Keratinocyte (primary cell): ENCODE data around the gene RNASE8. TPM values are rescaled to one million over a fixed set of nuclear protein-coding genes. Genes with fewer than 3 reads are reported as not detected.

Experiments
- DNase-seq: peaks from one replicate; pipeline ENCODE4 v3.0.0-alpha.2; 2011; ENCODE audit warnings: low read depth, missing footprints, low spot score
- FAIRE-seq: peaks from 2 replicates; lab custom pipeline; 2011; peaks lifted over from hg19 to GRCh38; lab: Jason Lieb, UNC
- H2AFZ ChIP-seq: 2 replicates; pipeline ENCODE4 v1.6.0; 2012; ENCODE audit warnings: low read length, control low read depth, inconsistent platforms; ENCODE audit not compliant: control insufficient read depth
- H3K27ac ChIP-seq: 2 replicates; pipeline ENCODE4 v1.5.1; 2011; ENCODE audit warnings: low read length; ENCODE audit not compliant: control insufficient read depth, insufficient read depth
- H3K27me3 ChIP-seq: 3 replicates; pipeline ENCODE4 v1.6.0; 2011; ENCODE audit warnings: low read length; ENCODE audit not compliant: control insufficient read depth, insufficient read depth; ENCODE audit errors: extremely low read depth
- H3K36me3 ChIP-seq, 2 experiments: 2 replicates in 1 of 2; 3 replicates in 1 of 2; pipeline ENCODE4 v1.5.1; 2011; ENCODE audit warnings: low read length in 2 of 2, mild to moderate bottlenecking in 1 of 2; ENCODE audit not compliant: control insufficient read depth in 2 of 2, insufficient read depth in 2 of 2; ENCODE audit errors: extremely low read depth in 1 of 2
- H3K4me1 ChIP-seq: 3 replicates; pipeline ENCODE4 v1.5.1; 2011; ENCODE audit warnings: low read length; ENCODE audit not compliant: control insufficient read depth, insufficient read depth; ENCODE audit errors: extremely low read depth
- H3K4me2 ChIP-seq: 3 replicates; pipeline ENCODE4 v1.6.0; 2011; ENCODE audit warnings: low read depth, low read length; ENCODE audit not compliant: control insufficient read depth, insufficient read depth; ENCODE audit errors: extremely low read depth
- H3K4me3 ChIP-seq, 3 experiments: fragments of 200-600 bp in 1 of 3; sonication (generic) in 1 of 3; 2 replicates in 2 of 3; 3 replicates in 1 of 3; pipeline ENCODE4 v1.5.1; 2011 to 2016; ENCODE audit warnings: low read length in 3 of 3, mild to moderate bottlenecking in 3 of 3, control low read depth in 2 of 3, inconsistent platforms in 1 of 3, low read depth in 1 of 3, mixed read lengths in 1 of 3, mixed run types in 1 of 3, moderate library complexity in 1 of 3; ENCODE audit not compliant: control insufficient read depth in 2 of 3, insufficient read depth in 2 of 3; ENCODE audit errors: extremely low read depth in 1 of 3
- H3K79me2 ChIP-seq: 2 replicates; pipeline ENCODE4 v1.6.0; 2012; ENCODE audit warnings: low read length; ENCODE audit not compliant: control insufficient read depth, insufficient read depth
- H3K9ac ChIP-seq: 3 replicates; pipeline ENCODE4 v1.6.0; 2011; ENCODE audit warnings: low read length; ENCODE audit not compliant: control insufficient read depth, insufficient read depth; ENCODE audit errors: extremely low read depth
- H3K9me1 ChIP-seq: 3 replicates; pipeline ENCODE4 v1.6.0; 2011; ENCODE audit warnings: low read length; ENCODE audit not compliant: control insufficient read depth, insufficient read depth; ENCODE audit errors: extremely low read depth
- H3K9me3 ChIP-seq: 2 replicates; pipeline ENCODE4 v1.5.1; 2012; ENCODE audit warnings: low read depth, low read length; ENCODE audit not compliant: control insufficient read depth
- H4K20me1 ChIP-seq: 3 replicates; pipeline ENCODE4 v1.6.0; 2011; ENCODE audit warnings: low read length; ENCODE audit not compliant: control insufficient read depth, insufficient read depth; ENCODE audit errors: extremely low read depth
- CTCF ChIP-seq, 3 experiments: IDR thresholded peaks in 1 of 3; conservative IDR thresholded peaks in 1 of 3; optimal IDR thresholded peaks in 1 of 3; 2 replicates in 2 of 3; 3 replicates in 1 of 3; pipeline versions ENCODE3 to v1.5.1; 2011; ENCODE audit warnings: low read length in 3 of 3, mild to moderate bottlenecking in 3 of 3, moderate library complexity in 2 of 3, control low read depth in 1 of 3, inconsistent platforms in 1 of 3; ENCODE audit not compliant: insufficient read depth in 2 of 3; ENCODE audit errors: extremely low read depth in 1 of 3
- EZH2 ChIP-seq: IDR thresholded peaks from one replicate; pipeline ENCODE4 v1.6.1; 2012; ENCODE audit warnings: inconsistent platforms, mild to moderate bottlenecking, low read length, moderate library complexity
- dilution Hi-C: fragments of 300-500 bp; cut with MboI; formaldehyde crosslinking; loops from one replicate; pipeline ENCODE4 v1.7.0; 2020; ENCODE audit warnings: low sequenced_read_pairs; ENCODE audit not compliant: extremely low pct_ligation_motif_present
- polyA plus RNA-seq, 5 experiments: library from polyadenylated mRNA; depleted of rRNA in 3 of 5; stranded (reverse) in 3 of 5; stranded (forward) in 1 of 5; unstranded in 1 of 5; fragments of >200 nt; gene quantifications; 1 replicate in 1 of 5; 2 replicates in 3 of 5; 3 replicates in 1 of 5; pipeline versions ENCODE4 v1.2.1 to v1.2.3, GENCODE V29; 2011 to 2012; ENCODE audit warnings: missing spikeins in 2 of 5, low read depth in 1 of 5, low replicate concordance in 1 of 5

RNASE8 gene
- polyA plus RNA-seq, 1 donor (not counting 4 experiments of a cell fraction or from before 2014, with no cell fraction given), result not detected

- no peak for FAIRE-seq
- no peaks in the 10 kb centered on the region for H3K4me1 ChIP-seq
- no peak for DNase-seq
- H2AFZ ChIP-seq, result no peak within 1 kb of the TSS
- dilution Hi-C loops, result no loop called here
- no peaks in the 10 kb centered on the region for H3K36me3 ChIP-seq
- no peak within 1 kb of the TSS for H3K4me2 ChIP-seq
- H3K9me1 ChIP-seq, result no peaks in the 10 kb centered on the region
- H3K9me3 ChIP-seq, result no peaks in the 10 kb centered on the region
- H3K79me2 ChIP-seq, result no peaks in the 10 kb centered on the region
- no peak within 1 kb of the TSS for H3K27ac ChIP-seq
- no peak within 1 kb of the TSS for H3K9ac ChIP-seq
- TF ChIP-seq CTCF (optimal IDR thresholded peaks at IDR 0.05 in 1 of 3, IDR thresholded peaks at IDR 0.05 in 1 of 3, conservative IDR thresholded peaks at IDR 0.05 in 1 of 3; ENCODE audit: extremely low read depth in 1 of 3, insufficient read depth in 2 of 3, low read length in 3 of 3) (no peak), EZH2 (no peak)
- no peak within 1 kb of the TSS for H3K4me3 ChIP-seq
- peaks cover 3% of the 10 kb centered on the region for H3K27me3 ChIP-seq
- H4K20me1 ChIP-seq, result no peaks in the 10 kb centered on the region
These were observed 27.7 kb upstream of the RNASE8 start, which contains the start of gene TPPP2 for GRCh38 chr14:21029917-21030316. TPPP2 (plus strand) TSS chr14:21030217; CDS start chr14:21030582, 365 bp downstream.

- no peak for TF ChIP-seq EZH2
- no peak for TF ChIP-seq CTCF (optimal IDR thresholded peaks at IDR 0.05 in 1 of 3, IDR thresholded peaks at IDR 0.05 in 1 of 3, conservative IDR thresholded peaks at IDR 0.05 in 1 of 3; ENCODE audit: extremely low read depth in 1 of 3, insufficient read depth in 2 of 3, low read length in 3 of 3)
- Histone ChIP-seq H3K4me2 (no peak overlapping the region), H3K9me1 (no peaks in the 10 kb centered on the region), H3K4me3 (no peak overlapping the region), H3K4me1 (no peaks in the 10 kb centered on the region), H3K9ac (no peak overlapping the region), H3K9me3 (no peaks in the 10 kb centered on the region), H3K27ac (no peak overlapping the region), H4K20me1 (no peaks in the 10 kb centered on the region), H2AFZ (no peak overlapping the region), H3K36me3 (no peaks in the 10 kb centered on the region), H3K79me2 (no peaks in the 10 kb centered on the region), H3K27me3 (peaks cover 3% of the 10 kb centered on the region)
- dilution Hi-C loops, result no loop called here
- DNase-seq (no peak), FAIRE-seq (no peak)
These were observed 27.1 kb upstream of the RNASE8 start for GRCh38 chr14:21030531-21030930.
